ENCODE measurements around the gene IFT25.

DNA sequence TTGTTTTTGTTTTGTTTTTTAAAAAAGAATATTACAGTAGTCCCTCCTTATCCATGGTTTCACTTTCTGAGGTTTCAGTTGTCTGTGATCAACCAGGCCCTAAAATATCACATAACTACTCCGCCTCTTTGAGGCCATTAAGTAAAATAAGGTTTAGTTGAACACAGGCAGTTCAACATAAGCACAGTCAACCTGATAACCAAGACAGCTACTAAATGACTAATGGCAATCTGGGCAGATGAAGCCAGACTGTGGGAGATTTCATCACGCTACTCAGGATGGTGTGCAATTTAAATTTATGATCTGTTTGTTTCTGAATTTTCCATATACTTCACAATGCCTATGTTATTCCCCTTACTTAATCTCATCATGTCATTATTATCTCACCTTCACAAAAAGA is 42.4 kb upstream of the IFT25 start:
- TF ChIP-seq REST (IDR thresholded peaks at IDR 0.05; ENCODE audit: unreplicated experiment) (no peak), EZH2 (IDR thresholded peaks at IDR 0.05; ENCODE audit: low read depth, unreplicated experiment) (no peak), EZH2phosphoT487 (IDR thresholded peaks at IDR 0.05; ENCODE audit: unreplicated experiment) (no peak), JUNB (IDR thresholded peaks at IDR 0.05; ENCODE audit: unreplicated experiment) (no peak), CREB1 (CRISPR knock-in tag; IDR thresholded peaks at IDR 0.05; ENCODE audit: low read depth) (no peak), POLR2AphosphoS5 (IDR thresholded peaks at IDR 0.05; ENCODE audit: low read depth) (no peak), ZNF331 (CRISPR knock-in tag; IDR thresholded peaks at IDR 0.05; ENCODE audit: low read depth) (no peak), STAT1 (IDR thresholded peaks at IDR 0.05; ENCODE audit: unreplicated experiment) (no peak), NANOG (IDR thresholded peaks at IDR 0.05; ENCODE audit: borderline replicate concordance) (no peak), ZNF462 (CRISPR knock-in tag; IDR thresholded peaks at IDR 0.05) (no peak), ZNF114 (CRISPR knock-in tag; IDR thresholded peaks at IDR 0.05) (no peak)
- TF ChIP-seq, protein P1, sequence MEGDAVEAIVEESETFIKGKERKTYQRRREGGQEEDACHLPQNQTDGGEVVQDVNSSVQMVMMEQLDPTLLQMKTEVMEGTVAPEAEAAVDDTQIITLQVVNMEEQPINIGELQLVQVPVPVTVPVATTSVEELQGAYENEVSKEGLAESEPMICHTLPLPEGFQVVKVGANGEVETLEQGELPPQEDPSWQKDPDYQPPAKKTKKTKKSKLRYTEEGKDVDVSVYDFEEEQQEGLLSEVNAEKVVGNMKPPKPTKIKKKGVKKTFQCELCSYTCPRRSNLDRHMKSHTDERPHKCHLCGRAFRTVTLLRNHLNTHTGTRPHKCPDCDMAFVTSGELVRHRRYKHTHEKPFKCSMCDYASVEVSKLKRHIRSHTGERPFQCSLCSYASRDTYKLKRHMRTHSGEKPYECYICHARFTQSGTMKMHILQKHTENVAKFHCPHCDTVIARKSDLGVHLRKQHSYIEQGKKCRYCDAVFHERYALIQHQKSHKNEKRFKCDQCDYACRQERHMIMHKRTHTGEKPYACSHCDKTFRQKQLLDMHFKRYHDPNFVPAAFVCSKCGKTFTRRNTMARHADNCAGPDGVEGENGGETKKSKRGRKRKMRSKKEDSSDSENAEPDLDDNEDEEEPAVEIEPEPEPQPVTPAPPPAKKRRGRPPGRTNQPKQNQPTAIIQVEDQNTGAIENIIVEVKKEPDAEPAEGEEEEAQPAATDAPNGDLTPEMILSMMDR (conservative IDR thresholded peaks at IDR 0.05; ENCODE audit: low read depth in 2 of 2), result no peak
- TF ChIP-seq, protein P2, sequence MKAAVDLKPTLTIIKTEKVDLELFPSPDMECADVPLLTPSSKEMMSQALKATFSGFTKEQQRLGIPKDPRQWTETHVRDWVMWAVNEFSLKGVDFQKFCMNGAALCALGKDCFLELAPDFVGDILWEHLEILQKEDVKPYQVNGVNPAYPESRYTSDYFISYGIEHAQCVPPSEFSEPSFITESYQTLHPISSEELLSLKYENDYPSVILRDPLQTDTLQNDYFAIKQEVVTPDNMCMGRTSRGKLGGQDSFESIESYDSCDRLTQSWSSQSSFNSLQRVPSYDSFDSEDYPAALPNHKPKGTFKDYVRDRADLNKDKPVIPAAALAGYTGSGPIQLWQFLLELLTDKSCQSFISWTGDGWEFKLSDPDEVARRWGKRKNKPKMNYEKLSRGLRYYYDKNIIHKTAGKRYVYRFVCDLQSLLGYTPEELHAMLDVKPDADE (IDR thresholded peaks at IDR 0.05), result no peak

Measured in GM23338 (cell line).